NCI-H187 treated with DMSO at 0.1 percent for 48 hours (cell line): Measurements from ENCODE around the gene OR51A7.
"Not testable (repeated sequence)": the region's sequence is repeated elsewhere in the genome, so short reads cannot be mapped to it uniquely, and the experiment has no call there.

Experiments used
- DNase-seq: peaks from one replicate; lab custom pipeline; 2025; lab: John Stamatoyannopoulos, UW

Gene OR51A7, protein sequence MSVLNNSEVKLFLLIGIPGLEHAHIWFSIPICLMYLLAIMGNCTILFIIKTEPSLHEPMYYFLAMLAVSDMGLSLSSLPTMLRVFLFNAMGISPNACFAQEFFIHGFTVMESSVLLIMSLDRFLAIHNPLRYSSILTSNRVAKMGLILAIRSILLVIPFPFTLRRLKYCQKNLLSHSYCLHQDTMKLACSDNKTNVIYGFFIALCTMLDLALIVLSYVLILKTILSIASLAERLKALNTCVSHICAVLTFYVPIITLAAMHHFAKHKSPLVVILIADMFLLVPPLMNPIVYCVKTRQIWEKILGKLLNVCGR

DNA sequence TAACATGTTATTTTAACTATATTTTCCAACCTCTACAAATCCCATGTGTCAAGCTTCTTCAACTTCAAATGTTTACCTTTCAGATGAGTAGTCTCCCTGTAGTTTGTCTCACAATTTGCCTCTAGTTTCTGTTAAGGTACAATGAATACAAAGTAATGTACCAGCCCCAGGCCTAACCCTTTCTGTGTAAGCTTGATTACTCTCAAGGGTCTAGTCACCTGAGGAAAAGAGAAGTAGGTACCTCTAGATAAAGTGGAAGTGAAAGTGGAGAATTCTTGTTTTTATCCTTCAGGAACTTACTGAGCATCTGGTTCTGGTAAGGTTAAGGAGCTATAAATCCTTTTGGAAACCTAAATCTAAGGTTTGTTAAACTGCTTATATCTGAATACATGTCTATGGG lies at the start of gene OR51A7:
Gene OR51A7 (plus strand): TSS at position 300 of the 400 bp plus-strand sequence. CDS start 3,587 bp downstream, outside the sequence.
- no peak for DNase-seq

DNA sequence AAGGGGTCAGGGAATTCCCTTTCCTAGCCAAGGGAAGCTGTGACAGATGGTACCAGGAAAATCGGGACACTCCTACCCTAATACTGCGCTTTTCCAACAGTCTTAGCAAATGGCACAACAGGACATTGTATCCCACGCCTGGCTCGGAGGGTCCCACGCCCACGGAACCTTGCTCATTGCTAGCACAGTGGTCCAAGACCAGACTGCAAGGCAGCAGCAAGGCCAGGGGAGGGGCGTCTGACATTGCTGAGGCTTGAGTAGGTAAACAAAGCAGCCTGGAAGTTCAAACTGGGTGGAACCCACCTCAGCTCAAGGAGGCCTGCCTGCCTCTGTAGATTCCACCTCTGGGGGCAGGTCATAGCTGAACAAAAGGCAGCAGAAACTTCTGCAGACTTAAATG lies 49.3 kb upstream of the OR51A7 start:
- not testable (repeated sequence) for DNase-seq

DNA sequence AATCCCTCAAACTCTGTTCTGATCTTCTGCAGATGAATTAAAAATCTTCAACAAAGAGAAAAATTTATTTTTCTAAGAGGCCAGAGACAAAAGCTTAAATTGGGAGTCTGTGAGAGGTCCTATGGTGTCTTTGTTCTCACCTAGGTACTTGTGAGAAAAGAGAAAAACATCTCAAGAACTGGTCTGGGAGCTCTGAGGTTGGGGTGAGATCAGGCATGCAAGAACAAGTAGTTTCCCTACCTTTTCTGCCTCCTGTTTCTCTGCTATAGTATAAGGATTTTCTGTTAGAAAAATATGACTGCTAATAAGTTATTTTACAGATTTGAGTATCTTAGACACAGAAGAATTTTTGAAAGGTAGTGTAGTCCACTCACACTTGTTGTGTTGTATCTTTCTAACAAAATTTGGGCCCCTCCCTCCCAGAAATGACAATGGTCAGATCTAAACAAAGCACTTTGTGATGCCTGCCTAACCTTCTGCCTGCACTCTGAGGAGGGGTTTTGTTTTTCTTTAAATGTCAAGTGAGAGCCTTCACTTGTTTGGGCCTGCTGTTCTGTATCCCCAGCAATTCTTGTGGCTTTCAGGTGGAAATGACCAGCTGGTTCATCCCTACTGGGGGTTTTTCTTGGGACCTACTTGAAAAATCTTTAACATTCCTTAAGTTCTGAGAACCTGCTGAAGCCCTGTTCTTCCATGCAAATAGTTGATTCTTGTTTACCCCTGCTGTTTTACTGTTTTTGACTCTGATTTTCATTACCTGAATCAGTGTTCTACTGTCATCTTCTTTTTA lies 40.9 kb upstream of the OR51A7 start:
- no peak for DNase-seq

DNA sequence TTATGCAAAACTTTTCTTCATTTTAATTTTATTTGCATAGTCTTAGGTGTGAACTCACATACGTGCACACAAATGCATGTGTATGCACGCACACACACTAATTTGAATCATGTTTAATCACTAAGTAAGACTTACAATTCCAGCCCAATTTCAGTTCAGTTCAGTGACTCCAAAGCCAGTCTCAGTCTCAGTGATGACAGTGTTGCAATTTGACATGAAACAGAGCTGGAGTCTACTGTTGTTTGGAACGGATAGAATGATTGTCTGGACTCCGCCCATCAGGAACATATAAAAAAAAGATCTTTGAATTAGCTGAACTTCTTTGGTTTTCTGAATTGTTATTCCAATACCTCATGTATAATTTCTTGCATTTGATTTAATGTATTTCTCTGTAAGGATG lies 39.7 kb upstream of the OR51A7 start:
- no peak for DNase-seq

DNA sequence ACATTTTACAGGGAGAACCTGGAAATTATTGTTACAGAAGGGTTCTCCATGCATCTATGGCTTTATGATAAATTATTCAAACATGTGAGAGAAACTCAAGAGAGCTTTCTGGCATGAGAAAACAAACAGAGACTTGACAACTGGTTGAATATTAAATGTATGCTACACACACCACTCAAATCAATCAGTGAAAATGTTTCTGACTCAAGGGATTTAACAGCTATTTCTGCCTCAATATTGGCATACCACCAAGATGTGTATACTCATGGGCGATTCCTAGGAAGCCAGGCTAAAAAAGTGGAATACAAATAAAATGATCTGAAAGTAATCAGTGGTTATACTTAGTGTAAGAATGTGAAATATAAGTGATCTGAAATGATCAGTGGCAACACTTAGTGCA lies 37.7 kb upstream of the OR51A7 start:
- no peak for DNase-seq

DNA sequence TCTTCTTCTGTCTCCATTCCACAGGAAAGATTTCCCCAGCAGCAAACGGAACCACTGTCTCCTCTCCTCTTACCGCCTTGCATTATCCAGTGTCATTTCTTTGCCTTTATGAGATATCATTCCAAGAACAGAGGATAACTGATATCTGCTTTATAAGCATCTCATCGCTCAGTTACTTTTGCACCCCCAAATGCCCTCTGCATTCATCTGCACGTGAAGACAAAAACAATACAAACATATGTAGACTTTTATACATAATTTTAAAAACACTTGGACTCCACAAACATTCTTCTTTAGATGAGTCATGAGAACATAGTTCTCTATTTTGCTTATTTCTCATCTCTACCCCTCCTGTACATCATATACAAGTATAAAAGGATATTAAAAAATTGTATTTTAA lies 22.4 kb upstream of the OR51A7 start:
- DNase-seq = no peak

DNA sequence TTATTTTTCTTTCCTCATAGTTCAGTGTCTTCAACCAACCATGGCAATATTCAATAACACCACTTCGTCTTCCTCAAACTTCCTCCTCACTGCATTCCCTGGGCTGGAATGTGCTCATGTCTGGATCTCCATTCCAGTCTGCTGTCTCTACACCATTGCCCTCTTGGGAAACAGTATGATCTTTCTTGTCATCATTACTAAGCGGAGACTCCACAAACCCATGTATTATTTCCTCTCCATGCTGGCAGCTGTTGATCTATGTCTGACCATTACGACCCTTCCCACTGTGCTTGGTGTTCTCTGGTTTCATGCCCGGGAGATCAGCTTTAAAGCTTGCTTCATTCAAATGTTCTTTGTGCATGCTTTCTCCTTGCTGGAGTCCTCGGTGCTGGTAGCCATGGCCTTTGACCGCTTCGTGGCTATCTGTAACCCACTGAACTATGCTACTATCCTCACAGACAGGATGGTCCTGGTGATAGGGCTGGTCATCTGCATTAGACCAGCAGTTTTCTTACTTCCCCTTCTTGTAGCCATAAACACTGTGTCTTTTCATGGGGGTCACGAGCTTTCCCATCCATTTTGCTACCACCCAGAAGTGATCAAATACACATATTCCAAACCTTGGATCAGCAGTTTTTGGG lies 21.6 kb upstream of the OR51A7 start, which contains the start of gene OR51T1:
Gene OR51T1 (plus strand): TSS at position 41 of the 641 bp plus-strand sequence. CDS start 0 bp downstream, at position 41.
- DNase-seq = no peak

DNA sequence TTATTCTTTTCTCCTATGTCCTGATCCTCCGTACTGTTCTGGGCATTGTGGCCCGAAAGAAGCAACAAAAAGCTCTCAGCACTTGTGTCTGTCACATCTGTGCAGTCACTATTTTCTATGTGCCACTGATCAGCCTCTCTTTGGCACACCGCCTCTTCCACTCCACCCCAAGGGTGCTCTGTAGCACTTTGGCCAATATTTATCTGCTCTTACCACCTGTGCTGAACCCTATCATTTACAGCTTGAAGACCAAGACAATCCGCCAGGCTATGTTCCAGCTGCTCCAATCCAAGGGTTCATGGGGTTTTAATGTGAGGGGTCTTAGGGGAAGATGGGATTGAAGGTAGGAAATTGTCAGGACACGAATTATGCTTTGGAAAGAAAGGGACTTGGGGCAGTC lies 21.0 kb upstream of the OR51A7 start:
- DNase-seq = no peak

DNA sequence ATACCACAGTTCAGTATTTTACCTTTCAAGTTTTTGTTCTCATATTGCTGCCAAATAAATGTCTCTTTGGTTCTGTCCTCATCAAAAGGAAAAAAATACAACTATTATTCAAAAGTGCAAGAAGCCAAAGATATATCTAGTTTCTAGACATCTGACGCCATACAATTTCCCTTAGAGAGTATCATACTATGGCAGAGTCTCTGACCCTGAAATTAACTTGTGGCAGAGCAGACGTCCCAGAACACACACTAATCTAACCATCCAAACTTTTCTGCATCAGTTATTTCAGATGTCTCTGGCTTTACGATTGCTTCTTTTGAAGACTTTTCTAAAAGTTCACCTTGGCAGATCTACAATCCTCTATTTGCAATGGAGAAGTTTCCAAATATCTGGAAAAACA lies 19.2 kb upstream of the OR51A7 start:
- no peak for DNase-seq

DNA sequence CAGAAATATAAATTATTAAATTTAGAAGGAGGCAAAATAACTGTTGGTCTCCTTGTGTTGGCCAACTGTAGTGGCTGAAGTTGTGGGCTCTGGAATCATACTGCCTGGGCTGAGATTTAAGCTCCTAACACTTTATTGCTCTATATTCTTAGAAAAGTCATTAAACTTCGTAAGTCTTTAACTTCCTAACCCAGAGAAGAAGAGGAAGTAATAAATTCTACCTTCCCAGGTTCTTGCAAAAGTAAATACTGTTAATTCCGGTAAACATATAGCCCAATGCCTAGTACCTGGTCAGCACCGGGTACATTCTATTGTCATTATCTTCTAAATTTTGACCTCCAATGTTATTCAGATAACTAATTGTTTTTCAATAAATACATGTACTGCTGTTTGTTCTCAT lies 17.4 kb upstream of the OR51A7 start:
- no peak for DNase-seq

DNA sequence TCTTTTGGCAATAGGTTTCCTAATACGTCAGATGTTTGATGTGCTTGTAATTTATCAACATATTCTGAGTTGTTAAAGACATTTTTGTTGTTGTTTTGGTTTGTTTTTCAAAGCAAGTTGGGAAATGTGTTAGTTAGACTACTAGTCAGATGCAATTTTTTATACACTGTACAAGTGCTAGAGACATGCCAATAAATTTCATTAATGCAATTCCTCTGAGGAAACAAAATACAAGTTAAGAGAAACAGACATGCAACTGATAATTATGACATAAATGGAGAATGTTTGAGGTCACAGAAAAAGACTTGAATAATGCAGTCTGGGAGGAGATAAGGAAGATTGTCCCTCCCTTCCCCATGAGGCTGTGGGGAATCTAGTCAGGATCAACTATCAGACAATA lies 16.0 kb upstream of the OR51A7 start:
- no peak for DNase-seq

DNA sequence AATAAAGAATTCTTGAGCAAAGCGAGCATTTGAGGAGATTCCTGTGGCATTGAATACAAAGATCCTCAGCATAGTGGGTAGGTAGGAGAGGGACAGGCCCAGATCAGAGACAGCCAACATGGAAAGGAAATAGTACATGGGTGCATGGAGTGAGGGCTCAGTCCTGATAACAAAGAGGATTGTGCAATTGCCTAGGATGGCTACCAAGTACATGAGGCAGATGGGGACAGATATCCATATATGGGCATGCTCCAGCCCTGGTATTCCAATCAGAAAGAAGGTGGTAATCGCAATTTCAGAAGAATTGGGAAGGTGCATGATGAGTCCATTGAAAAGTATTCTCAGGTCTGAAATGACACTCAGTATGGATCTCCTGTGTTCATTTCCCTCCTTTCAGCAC lies 13.3 kb upstream of the OR51A7 start:
- DNase-seq = no peak

DNA sequence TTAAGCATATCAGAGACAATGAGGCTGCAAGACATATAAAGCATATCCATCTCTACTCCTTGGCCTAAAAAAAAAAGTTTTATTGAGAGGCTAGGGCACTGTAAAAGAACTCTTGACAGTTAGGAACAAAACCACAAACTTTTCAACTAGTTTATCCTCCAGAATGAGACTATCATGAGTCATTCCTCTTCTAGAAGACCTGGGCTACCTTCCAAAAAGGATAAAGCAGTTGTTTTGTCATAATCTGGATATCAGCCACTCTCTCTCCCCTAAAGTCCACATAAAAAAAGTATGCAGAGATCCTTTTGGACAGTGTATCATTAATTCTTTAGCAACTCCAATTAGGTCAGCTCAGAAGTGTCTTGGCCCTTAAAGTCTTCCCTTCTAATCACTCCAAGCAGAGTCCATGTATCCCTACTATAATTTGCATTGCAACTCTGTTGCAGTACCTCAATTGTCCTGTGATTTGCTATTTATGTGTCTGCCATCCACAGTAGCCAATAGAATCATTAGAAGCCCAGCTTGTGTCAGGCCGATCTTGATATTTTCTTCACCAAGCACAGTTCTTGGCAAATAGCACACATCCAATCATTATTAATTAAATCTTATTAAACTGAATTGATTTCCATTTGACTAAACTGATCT lies 11.5 kb upstream of the OR51A7 start:
- DNase-seq = no peak

DNA sequence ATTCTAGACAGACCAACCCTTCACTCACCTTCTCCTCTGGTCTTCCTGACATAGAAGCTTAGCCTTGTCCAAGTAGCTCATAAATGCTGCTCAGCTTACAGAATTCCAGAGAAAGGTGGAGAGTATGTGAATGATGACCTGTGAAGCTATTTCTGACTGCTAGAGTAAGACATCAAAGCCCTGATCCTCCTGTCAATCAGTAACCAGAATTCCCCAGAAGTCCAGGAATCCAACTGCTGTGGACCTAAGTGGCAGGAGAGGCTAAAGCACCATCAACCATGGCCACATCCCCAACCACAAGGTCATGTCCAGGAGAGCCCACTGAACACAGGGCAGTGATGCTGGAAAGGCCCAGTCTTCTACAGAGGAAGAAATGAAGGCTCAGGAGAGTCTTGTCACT lies 13.0 kb downstream of the OR51A7 start:
- DNase-seq = no peak

DNA sequence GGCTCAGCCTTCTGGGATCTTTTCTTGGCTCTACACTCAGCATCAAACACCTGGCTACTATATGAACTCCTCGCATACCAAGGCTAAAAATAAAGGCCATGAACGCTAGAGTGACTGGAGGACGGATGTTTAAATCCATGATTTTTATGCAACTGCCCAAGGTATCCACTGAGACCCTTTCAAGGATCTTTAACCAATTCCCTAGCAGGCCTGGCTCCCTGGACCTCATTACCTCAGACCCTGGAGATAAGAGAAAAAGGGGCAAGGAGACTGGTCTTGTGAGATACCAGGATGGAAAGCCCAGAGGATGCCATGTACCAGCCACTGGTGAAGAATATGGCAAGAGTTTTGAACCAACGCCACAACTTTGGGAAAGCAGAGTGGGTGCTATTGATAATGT lies 15.7 kb downstream of the OR51A7 start, which contains the start of gene OR51G2:
Gene OR51G2 (minus strand): TSS at position 101 of the 400 bp plus-strand sequence. CDS start 3,687 bp downstream, outside the sequence.
- no peak for DNase-seq

DNA sequence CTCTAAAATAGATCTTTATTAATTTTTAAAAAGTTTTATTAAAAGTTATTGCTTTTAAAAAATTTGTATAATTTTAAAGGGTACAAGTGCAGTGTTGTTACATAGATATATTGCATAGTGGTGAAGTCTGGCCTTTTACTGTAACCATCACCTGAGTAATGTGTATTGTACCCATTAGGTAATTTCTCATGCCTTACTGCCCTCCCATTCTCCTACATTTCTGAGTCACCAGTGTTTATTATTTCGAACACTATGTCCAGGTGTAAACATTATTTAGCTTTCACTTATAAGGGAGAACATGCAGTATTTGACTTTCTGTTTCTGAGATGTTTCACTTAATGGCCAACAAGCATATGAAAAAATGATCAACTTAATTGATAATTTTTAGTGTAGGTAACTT lies 18.2 kb downstream of the OR51A7 start:
- no peak for DNase-seq

DNA sequence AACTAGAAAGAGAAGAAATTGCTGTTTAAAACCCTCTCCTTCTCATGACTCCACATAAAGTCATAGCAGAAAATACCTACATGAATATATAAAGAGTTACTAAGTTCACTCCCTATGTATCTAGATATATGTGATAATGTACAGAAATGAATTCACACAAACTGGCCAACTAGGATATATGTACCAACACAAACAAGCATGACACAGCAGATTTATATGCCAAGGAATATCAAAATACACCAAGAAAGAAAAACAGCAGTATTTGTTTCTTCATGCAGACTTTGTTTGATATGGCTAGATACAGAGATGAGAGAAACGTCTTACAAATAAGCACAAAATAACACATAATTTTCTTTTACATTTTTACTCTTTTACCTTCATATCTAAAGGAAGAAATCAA lies 18.7 kb downstream of the OR51A7 start:
- DNase-seq = no peak

DNA sequence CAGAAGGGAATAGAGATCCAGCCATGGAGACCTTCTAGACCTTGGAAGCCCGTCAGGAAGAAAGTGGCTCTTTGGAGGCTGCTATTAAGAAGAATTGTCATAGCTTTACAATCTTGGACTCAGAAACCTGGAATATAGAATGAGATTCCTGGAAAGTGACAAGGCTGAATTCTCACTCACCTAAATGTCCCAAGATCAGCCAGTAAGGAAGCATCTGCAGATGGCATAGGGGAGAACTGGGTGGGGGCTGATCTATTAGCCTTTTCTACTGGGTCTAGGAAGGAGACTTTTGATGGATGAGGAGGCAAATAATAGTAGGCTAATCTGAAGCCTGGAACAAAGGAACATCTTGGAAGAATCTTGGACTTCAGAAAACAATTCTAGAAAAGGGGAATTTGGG lies 20.7 kb downstream of the OR51A7 start, which contains the start of gene OR51G1:
Gene OR51G1 (minus strand): TSS at position 101 of the 400 bp plus-strand sequence. CDS start 0 bp downstream, at position 101.
- no peak for DNase-seq

DNA sequence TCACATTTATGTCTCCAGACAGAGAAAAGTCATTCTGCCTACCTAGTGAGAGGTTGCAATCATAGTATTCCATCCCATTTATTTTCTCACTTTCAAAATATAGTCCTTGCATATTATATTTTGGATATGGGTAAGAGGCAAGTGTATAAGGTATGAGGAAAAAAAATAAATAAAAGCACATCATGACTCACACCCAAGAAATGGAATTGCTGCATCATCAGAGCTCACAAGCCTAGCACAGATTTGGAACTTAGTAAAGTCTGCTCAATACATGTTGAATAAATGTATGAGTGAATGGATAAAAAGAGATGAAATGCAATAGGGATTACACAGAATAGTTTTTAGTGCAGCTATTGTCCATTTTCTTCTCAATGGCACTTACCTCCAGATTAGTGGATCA lies 23.0 kb downstream of the OR51A7 start:
- DNase-seq = no peak

DNA sequence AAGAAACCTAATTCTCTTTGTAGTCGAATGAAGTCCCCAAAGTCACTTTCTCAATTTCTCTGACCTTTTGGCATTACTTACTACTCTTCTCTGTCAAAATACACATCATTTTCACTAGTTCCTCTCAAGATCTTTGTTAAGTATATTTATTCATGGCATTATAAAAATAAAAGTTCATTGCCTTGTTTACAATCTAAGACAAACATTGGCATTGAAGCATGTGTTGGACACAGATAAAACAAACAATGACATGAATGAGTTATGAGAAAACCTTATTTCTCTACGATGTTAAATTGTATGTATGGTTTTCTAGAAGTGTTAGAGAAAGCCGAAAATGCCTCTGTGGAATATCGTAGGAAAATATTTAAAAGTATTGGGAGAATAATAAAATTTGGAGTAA lies 29.2 kb downstream of the OR51A7 start:
- no peak for DNase-seq

DNA sequence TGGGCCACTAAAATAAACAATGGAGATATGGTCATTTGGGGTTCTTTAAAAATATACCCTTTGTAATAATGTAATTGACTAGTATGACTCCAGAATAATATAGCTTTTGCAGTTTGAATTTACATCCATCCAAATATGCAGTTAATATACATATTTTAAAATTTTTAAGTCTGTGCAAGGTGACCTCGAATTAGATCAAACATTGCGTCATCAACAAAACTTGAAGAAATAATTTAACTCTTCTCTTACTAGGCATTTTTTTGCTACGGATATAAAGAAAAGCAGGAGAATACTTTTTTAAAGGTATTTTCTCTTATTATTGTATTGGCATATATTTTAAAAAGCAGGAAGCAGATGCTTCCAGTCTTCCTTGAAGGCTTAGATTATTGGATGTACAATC lies 33.2 kb downstream of the OR51A7 start:
- DNase-seq = no peak

DNA sequence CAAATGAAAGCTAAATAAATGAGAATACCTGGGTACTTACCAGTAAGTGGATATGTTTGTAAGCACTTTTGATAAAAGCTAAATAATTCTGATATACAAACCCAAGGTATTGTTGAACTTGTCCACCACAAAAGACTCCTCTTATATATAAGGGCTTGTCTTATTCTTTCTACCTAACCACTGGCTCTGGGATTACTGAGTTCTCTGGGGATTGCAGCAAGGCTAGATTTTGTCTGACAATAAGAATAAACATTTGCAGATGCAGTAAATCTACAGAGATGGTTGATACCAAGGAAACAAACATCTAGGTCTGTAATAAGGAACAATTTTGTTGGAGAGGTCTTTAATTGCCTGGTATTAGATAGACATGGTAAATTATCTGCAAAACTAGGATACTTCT lies 43.9 kb downstream of the OR51A7 start, which contains the start of gene OR51A4:
Gene OR51A4 (minus strand): TSS at position 101 of the 400 bp plus-strand sequence. CDS start 505 bp downstream, outside the sequence.
- no peak for DNase-seq
